HG03442 (cell line): ENCODE measurements around the gene FZD10.

Source experiments
- ATAC-seq: cut with Tn5 transposase; IDR thresholded peaks from one replicate; pipeline ENCODE4 v1.9.1; 2021; ENCODE audit warnings: mild to moderate bottlenecking, moderate library complexity; ENCODE audit not compliant: unreplicated experiment

The FZD10 gene

DNA sequence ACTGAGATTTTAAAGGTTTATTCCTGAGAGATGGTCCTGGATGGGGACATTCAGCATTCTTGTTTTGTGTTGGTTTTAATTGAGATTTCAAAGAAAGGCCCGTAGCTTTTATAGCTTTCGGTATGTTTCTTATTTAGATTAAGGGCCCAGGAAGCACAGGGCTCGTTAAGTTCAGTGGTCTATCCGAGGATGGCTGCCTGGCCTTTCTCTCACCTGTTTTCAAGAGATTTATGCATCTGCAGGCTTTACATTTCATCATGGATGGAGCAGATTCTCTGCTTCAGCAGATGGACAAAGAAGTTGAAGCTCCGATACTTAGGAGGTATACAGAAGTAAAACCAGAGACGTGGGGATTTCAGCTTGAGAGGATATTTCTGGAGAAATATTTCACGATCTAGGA lies 16.0 kb downstream of the FZD10 start:
- no peak for ATAC-seq

DNA sequence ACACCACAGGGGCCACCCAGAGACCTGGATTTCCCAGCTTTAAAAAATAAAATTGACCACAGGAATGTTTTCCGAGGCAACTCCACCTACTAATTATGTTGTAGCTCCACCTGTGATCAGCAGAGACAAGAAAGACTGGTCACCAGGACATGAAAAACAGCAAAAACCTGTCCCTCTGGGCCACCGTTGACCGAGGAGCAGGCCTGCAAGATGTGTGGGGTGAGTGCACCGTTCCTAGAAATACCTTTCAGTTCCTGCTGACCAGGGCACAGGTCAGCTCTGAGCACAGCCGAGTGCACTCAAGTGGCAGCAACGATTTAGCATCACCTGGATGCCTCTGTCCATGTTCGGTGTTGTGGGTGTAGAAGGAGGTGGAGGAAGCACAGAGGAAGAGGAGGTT lies 16.9 kb downstream of the FZD10 start:
- no peak for ATAC-seq

DNA sequence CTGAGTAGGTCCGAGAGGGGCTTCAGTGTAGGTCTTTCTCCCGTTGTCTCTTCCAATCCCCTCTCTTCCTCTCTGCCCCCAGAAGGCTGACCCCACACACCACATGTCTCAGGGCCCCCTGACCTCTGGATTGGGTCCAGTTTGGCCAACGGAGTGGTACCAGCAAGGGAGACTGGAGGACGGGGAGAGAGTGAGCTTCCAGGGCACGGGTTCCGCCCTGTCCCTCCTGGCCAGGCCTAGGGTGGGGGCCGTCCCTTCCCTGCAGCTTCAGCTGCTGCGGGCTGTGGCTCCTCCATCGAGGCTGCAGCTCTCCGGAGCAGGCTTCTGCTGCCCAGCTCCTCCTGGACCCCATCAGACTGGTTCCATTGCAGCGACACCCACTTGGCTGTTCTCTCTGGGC lies 17.4 kb downstream of the FZD10 start:
- no peak for ATAC-seq

DNA sequence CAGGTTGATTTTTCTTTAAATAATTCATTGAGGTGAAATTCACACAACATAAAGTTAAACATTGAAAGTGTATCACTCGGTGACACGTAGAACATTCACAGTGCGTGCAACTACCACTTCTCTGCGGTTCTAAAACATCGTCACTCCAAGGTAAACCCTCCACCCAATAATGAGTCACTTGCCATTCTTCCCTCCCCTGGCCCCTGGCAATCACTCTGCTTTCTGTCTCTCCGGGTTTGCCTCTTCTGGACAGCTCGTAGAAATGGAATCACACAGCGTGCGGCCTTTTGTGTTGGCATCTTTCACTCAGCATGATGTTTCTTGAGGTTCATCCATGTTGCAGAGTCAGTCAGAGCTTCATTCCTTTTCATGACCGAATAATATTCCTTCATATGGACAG lies 18.9 kb downstream of the FZD10 start:
- no peak for ATAC-seq

DNA sequence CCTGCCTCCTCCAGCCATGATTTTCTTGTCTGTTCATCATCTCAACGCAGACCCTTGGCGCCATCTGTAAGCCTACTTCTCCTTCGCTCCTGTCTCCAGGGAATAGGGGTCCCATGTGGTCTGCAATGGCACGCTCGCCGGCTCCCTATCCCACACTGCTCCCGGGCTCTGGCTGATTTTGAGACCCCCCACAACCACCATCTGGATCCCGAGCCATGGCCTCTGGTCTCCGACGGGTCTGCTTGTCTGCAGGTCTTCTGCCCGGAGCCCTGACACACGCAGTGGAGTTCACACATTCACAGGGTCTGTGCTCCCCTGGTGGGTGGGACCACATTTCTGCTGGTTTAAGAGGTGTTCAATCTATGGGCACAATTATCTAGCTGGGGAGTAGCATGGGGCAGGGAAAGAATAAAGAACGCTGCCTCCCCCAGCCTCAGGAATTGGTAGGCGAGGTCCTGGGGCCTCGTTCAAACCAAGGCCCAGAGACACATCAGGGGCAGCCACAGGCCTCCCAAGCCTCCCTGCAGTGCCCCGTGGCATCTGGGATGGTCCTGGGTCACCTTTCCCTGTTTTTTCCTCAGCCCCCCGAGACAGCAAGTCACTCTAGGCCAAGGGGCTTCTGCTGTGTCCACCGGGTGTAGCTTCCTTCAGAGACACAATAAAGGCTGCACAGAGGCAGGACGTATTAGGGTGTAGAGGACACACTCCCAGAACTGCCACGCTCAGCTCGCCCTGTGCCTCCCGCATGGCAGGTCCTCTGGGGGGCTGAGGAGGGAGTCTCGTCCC lies 21.5 kb downstream of the FZD10 start:
- ATAC-seq, result no peak

DNA sequence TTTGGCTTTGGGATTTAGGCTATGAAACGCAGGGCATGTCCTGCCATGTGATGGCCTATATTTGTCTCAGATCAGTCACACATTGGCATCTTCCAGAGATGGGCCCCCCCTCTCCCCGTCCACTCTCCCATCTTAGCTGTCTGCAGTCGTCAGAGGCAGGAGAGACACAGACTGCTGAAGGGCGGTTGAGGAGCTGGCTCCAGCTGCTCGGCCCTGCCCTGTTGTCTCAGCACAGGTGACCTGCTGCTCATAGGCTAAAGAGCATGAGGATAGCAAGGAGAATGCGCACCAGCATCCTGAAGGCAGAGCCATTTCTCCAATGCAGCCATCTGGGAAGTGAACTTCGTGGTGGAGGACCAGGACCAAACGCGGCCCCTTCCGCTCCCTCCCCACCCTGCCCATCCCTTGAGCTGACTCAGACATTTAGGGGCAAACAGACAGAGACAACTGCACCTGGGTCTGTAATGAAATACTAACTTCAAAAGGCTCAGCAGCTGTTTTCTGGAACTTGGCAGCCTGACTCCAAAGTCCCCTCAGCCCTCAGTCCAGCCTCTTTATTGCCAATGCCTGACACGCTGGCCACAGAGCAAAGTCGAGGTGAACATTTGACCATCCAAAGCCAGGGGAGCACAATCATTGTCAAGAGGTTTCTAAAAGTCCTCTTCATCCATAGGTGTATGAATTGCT lies 22.3 kb downstream of the FZD10 start:
- ATAC-seq, result no peak

DNA sequence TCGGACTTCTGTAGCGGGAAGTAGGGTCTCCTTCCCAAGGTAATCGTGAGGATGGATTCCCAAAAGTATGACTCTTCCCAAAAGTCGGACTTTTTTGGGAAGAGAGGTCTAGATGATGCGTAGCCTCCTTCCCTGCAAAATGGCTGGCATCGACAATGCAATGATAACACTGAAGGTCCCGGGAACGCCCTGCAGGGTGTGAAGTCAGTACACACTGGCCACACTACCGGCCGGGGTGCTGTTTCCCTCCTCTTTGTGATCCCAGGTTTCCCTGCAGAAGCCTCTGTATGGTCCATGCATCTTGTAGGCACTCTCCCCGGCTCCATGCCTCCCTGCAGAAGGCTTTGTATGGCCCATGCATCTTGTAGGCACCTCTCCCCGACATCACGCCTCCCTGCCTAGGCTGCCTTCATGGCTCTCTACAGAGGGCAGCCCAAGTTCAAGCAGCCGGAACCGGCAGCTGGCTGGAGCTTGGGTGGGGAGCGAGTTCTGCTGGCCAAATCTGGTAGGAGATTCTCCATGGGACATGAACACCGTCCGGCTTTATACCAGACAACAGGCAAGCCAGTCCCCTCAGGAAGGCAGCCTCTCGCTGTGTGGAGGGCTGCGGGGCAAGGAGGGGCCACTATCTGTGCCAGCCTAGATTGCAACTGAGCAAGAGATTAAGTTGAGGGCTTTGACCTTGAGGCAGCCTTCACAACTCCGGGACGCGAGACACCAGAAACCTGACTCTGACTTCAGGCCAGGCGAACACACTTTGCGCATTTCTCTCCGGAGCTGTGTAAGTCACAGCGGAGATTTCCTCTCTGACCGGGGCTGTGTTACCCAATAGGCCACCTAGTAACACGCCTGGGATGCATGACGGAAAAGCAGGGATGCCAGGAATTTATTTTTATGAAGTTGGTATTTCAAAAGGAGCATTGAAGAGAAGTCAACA lies 23.5 kb downstream of the FZD10 start:
- ATAC-seq, result no peak

DNA sequence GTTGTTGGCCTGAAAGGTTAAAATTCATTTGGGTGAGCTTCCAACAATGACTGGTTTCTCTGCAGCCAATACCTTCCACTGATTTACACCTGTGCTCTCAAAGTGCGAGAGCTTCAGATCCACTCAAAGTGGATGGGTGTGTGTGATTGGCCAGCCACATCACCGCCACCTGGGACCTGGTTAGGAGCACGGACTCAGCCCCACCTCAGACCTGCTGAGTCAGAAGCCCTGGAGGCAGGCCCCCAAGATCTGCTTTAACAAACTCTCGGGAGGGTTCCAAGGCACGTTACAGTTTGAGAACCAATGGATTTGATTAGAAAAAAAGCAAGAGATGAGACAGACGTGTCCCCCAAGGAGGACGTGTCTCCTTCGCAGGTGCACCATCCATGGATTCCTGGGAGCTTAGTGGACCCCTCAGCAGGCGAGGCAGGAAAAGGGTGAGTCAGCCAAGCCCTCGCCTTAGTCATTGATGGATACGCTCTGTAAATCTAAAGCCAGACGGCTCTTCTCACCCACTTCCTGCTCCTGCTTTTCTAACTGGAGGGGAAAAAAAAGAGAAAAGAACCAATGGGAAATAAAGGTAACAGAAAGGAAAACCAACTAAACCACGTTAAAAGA lies 24.5 kb downstream of the FZD10 start:
- ATAC-seq, result no peak

DNA sequence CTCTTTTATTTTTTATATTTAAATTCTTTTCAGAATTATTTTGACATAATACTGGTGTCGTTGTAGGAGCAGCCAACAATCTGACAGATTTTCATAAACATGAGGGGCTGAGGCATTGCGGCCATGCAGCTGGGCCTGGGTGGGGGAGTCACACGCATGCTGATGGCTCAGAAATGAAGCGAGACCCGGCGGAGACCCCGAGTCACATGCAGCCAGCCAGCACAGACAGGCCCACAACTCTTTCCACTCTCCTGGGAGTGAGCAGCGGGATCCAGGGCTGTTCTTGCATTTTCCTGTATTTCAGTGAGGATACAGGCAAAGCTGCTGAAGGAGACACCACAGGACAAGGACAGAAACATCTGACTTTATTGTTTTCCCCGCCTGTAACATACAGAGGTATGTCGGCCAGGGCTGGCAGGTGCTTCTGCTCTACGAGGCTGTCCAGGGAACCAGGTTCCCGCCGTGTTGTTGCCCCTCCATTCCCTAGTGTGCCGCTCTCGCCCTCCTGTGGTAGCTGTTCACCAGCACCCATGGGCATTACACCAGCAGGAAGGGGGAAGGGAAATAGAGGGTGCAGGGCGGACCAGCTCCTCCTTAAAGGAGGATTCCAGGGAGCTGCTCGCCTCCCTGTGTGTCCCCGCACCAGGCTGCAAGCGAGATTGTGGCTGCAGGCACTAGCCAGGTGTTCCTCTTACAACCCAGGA lies 30.5 kb downstream of the FZD10 start:
- no peak for ATAC-seq

DNA sequence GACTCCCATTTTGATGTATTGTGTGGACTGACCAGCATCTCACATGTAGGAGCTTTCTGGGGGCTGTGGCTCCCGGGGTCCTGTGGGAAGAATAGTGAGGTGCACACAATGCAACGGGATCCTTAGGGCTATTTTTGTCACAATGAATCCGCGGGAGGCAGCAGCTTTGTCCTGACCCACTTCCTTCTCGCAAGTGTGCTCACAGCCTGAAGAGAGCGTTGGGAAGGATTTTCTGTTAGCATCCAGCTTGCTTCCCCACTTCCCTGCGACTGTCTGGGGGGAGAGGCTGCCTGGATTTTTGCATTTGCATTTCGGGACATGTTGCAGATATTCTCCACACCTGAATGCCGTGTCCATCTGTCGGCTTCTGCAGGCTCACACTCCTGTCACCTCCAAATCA lies 31.9 kb downstream of the FZD10 start:
- no peak for ATAC-seq

DNA sequence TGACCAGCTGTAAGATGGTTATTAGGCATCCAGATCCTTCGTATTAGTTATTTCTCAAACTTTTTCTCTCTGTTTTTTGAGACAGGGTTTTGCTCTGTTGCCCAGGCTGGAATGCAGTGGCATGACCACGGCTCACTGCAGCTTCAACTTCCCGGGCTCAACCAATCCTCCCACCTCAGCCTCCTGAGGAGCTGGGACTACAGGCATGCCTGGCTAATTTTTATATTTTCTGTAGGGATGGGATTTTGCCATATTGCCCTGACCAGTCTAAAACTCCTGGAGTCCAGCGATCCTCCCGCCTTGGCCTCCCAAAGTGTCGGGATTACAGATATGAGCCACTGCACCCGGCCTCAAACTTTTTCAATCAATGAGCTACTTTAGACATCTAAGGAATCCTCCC lies 33.1 kb downstream of the FZD10 start:
- no peak for ATAC-seq

DNA sequence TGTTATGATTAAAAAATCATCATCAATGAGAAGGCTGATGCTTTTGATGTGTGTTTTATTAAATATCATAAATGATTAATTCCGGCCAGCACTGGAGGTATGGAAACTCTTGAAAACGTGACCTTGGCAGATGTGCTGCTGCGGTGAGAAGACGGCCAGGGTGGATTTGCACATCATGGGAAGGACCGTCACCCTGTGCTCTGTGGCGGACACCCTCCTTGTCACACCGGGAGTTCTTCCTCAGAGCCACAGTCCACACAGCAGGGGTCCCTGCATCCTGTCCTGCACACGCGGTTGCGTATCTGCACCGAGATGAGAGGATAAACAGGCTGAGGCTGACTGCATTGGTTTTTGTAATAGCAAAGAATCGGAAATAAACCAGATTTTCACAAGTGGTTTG lies 33.5 kb downstream of the FZD10 start:
- no peak for ATAC-seq

DNA sequence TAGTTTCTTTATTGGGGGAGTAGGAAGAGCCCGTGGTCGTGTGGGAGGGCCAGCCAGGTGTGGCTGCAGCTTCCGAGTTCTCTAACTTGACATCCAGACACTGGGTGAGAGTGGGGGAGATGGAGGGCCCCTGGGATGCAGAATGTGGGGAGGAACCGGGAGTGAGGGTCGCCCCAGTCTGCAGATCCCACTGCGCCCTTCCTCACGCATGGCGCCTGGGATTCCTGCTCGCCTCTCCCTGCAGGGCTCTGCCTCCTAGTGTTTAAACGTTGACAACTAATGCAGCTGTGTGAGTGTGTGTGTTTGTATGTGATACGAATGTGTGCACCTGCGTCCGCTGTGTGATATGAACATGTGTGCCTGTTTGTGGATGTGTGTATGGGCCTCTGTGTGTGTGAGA lies 34.6 kb downstream of the FZD10 start:
- no peak for ATAC-seq

DNA sequence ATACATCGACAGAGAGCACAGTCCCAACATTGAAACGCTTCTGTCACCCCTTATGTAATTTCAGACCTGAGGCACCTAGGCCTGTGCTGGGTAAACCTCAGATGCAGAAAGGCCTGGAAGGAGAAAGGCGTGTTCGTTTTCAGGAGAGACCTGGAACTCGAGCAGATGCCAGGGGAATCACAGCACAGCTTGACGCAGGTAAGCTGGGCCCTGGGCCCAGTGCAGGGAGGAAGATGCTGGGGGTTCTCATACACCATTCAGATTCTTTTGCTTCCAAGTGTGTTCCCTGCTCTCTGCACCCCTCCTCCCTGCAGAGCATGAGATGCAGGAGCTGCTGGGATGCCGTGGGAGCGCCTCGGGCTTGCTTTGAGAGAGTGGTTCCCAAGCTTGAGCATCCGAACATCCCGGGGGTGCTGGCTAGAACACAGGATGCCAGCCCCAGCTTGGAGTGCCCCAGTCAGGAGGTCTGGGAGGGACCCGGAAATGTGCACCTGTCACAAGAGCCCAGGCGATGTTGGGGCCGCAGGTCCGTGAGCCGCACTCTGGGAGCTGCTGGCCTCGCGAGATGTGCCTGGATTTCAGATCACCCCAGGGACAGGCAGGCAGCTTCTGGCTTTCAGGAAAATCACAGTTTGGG lies 35.9 kb downstream of the FZD10 start:
- no peak for ATAC-seq

DNA sequence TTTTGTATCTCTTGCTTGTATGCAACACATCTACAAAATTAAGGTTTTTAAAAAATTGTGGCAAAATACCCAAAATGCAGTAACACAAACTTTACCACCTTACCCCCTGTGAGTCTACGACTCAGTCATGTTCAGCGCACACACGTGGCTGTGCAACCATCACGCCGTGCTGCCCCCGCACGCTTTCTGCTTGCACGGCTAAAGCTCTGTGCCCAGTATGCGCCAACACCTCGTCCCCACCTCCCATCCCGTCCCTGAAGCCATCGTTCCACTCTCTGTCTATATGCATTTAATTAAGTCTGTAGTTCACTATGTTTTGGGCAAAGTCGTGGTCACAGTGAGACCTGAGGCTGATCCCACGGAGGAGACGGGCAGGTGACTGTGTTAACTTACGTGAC lies 36.4 kb downstream of the FZD10 start:
- no peak for ATAC-seq

DNA sequence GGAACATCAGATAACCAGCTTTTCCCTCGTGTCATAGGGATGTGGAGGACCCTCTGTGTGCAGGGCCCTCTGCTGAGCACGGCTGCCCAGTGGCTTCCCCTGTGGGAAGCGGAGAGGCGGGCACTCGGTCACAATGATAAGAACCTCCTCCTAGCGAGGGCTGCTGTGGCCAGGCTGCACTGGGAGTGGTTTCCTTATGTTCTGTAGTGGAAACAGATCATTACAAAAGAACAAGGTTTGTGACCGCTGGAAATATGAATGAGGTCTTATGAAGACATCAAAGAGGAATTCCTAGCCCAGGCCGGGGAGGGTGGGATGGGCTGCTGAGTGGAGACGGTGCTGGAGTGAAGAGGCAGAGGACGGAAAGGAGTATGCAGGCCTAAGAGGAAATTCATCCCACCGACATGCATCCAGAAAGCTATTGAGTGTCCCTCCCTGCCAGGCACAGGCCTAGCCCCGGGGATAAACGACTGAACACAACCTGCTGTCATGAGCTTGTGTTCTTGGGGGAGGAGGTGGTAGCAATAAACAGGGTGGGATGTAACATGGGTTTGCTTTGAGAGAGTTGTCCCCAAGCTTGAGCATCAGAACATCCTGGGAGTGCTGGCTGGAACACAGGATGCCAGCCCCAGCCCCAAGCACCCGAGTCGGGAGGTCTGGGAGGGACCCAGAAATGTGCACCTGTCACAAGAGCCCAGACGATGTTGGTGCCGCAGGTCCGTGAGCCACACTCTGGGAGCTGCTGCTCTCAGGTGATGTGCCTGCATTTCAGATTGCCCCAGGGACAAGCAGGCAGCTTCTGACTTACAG lies 37.5 kb downstream of the FZD10 start:
- ATAC-seq, result no peak

DNA sequence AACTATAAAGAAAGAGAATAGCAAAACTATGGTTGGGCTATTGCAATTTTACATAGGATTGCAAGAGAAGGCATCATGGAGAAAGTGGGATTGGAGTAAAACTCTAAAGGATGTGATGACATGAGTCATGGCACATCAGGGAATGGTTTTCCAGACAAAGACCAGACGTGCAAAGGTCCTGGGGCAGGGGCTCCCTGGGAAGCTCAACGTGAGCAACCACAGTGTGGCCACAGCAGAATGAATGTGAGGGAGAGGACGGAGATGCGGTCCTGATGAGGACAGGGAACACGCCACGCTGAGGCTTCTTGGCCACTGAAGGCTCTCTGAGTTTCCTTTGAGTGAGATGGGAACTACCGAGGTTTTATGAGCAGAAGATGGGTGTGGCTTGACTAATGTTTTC lies 38.2 kb downstream of the FZD10 start:
- ATAC-seq, result no peak

DNA sequence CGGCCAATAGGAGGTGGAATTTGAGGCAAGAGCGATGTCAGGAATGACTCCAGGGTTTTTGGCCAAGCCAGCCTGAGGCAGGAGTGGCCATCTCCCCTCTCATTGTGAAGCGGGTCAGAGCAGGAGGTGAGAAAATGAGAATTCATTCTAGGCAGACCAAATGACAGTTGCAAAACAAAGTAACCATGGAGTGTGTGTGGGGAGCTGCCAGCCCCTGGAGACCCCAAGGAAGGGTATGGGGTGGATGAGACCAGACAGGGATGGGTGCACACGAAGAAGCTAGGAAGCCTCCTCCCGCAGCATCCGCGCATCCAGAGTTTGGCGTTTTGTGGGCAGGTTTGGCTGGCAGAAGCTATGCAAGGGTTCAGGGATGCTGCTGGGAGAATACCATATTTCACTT lies 38.8 kb downstream of the FZD10 start:
- ATAC-seq, result no peak

DNA sequence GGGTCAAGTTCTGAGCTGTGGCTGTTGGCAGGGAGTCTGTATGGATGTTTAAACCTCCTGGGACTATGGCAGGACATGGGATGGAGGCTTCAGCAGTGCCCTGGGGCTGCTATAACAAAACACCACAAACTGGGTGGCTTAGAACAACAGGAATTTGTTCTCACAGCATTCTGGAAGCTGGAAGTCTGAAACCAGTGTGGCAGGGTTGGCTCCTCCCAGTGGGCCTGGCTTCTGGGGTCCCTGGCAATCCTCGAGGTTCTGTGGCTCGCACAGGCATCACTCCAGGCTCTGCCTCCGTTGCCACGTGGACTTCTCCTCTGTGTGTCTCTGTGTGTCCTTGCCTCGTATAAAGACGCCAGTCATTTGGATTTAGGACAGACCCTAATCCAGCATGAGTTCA lies 39.9 kb downstream of the FZD10 start:
- no peak for ATAC-seq
